ENCODE results near the gene UNK. TPM values are rescaled to one million over a fixed set of nuclear protein-coding genes. Genes with fewer than 3 reads are reported as not detected.
"Not testable (repeated sequence)": the region's sequence is repeated elsewhere in the genome, so short reads cannot be mapped to it uniquely, and the experiment has no call there.

The UNK gene
- total and polyA plus RNA-seq, 11 donors, result 11.3 to 27.5 (median 16.3) TPM

- H3K4me1 ChIP-seq, result peaks cover 8 to 45% (median 32%) of the 10 kb centered on the region in 12 donors
These were observed 24.5 kb downstream of the UNK start for GRCh38 chr17:75808905-75809621.

GRCh38 chr17:75809631-75810111 is 25.1 kb downstream of the UNK start:
- H3K9me3 ChIP-seq, result no peaks in the 10 kb centered on the region
- H3K4me3 ChIP-seq, result peak overlapping the region in 3 of 12 donors; percentile 3 to 8 (median 6)
- H3K36me3 ChIP-seq, result peaks cover 0 to 52% (median 42%) of the 10 kb centered on the region in 9 donors
- peak overlapping the region; percentile 14 to 93 (median 82) for H3K27ac ChIP-seq
- peaks cover 8 to 45% (median 32%) of the 10 kb centered on the region in 12 donors for H3K4me1 ChIP-seq
- no peaks in the 10 kb centered on the region for H3K27me3 ChIP-seq
- ATAC-seq (peak; percentile 9 to 38 (median 26)), DNase-seq (peak in 1 of 5 donors; percentile 62)
- TF ChIP-seq POLR2A (IDR thresholded peaks at IDR 0.05) (no peak), CTCF (IDR thresholded peaks at IDR 0.05) (no peak)
- 70 to 79% (median 77%) methylated on average over 20 to 24 of the region's 24 CpGs for WGBS, 4 donors
- intact Hi-C loops (cut with DNase I), result loop anchor here in 1 of 10 donors (2.0 kb wide), 1 partner anchor 25 kb away; the partner anchor contains the start of gene UNK

More at GRCh38 chr17:75808905-75809621, 24.5 kb downstream of the UNK start:
- H3K36me3 ChIP-seq, result peaks cover 0 to 46% (median 36%) of the 10 kb centered on the region in 9 donors
- H3K27me3 ChIP-seq, result no peaks in the 10 kb centered on the region
- intact Hi-C loops (cut with DNase I), result loop anchor here in 1 of 10 donors (2.0 kb wide), 1 partner anchor 24 kb away; the partner anchor contains the start of gene UNK
- H3K9me3 ChIP-seq, result no peaks in the 10 kb centered on the region
- DNase-seq (peak in 4 of 5 donors; percentile 74 to 85 (median 79)), ATAC-seq (peak; percentile 60 to 86 (median 77))
- TF ChIP-seq POLR2A (IDR thresholded peaks at IDR 0.05) (no peak), CTCF (IDR thresholded peaks at IDR 0.05) (no peak)
- peak overlapping the region in 5 of 12 donors; percentile 3 to 24 (median 6) for H3K4me3 ChIP-seq
- 19 to 31% (median 27%) methylated on average over 17 to 18 of the region's 18 CpGs for WGBS, 4 donors
- H3K27ac ChIP-seq, result peak overlapping the region; percentile 62 to 93 (median 84)

GRCh38 chr17:75810216-75810615 is 25.6 kb downstream of the UNK start:
- no peak for ATAC-seq
- Histone ChIP-seq H3K27me3 (no peaks in the 10 kb centered on the region), H3K36me3 (peaks cover 0 to 58% (median 48%) of the 10 kb centered on the region in 9 donors)

DNA sequence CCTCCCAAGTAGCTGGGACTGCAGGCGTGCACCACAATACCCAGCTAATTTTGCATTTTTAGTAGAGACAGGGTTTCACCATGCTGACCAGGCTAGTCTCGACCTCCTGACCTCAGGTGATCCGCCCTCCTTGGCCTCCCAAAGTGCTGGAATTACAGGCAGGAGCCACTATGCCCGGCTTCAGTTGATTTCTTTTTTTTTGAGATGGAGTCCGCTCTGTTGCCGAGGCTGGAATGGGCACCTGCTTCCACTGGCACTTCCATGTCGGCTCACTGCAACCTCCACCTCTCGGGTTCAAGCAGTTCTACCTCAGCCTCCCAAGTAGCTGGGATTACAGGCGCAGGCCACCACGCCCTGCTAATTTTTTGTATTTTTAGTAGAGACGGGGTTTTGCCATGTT is 26.1 kb downstream of the UNK start:
- 95 to 97% (median 97%) methylated on average over 11 of the region's 11 CpGs for WGBS, 4 donors
- H3K4me3 ChIP-seq; ATAC-seq; DNase-seq; H3K9me3 ChIP-seq; intact Hi-C loops (cut with DNase I); H3K27me3 ChIP-seq: not testable (repeated sequence)
- Histone ChIP-seq H3K36me3 (peaks cover 0 to 63% (median 52%) of the 10 kb centered on the region in 9 donors), H3K27ac (peak overlapping the region in 1 of 12 donors; percentile 87), H3K4me1 (peaks cover 8 to 45% (median 32%) of the 10 kb centered on the region in 12 donors)

More at GRCh38 chr17:75810216-75810615, 25.6 kb downstream of the UNK start:
- H3K9me3 ChIP-seq, result no peaks in the 10 kb centered on the region
- H3K27ac ChIP-seq, result peak overlapping the region in 10 of 12 donors; percentile 79 to 93 (median 84)
- 95 to 98% (median 96%) methylated on average over 5 of the region's 5 CpGs for WGBS, 4 donors
- DNase-seq, result no peak
- intact Hi-C loops (cut with DNase I), result no loop called here
- peaks cover 8 to 45% (median 32%) of the 10 kb centered on the region in 12 donors for H3K4me1 ChIP-seq
- no peak overlapping the region for H3K4me3 ChIP-seq
- TF ChIP-seq CTCF (IDR thresholded peaks at IDR 0.05) (no peak), POLR2A (IDR thresholded peaks at IDR 0.05) (no peak)

Data from heart left ventricle (tissue), 16 donors.